ENCODE results near the gene ZNF483.

- TF ChIP-seq CTCF (IDR thresholded peaks at IDR 0.05) (no peak), POLR2A (IDR thresholded peaks at IDR 0.05) (no peak)
These were observed 80.1 kb downstream of the ZNF483 start for GRCh38 chr9:111605041-111605559.

All from body of pancreas (tissue), 4 donors.